Lung (tissue), 12 donors: Measurements from ENCODE around the gene TNFSF4. TPM values are rescaled to one million over a fixed set of nuclear protein-coding genes. Genes with fewer than 3 reads are reported as not detected.

ENCODE experiments used
- ATAC-seq: fragments of 200-7000 bp; cut with Tn5 transposase; one replicate; pipeline ENCODE4 v1.9.1; 2020; ENCODE audit warnings: moderate number of reproducible peaks; ENCODE audit not compliant: insufficient read depth, low FRiP score
- DNase-seq, 3 donors: peaks; one replicate each; pipeline ENCODE4 v3.0.0-alpha.2; 2013 to 2017
- H3K27ac ChIP-seq, 2 donors: one replicate each; pipeline ENCODE4 v1.5.1; 2013; ENCODE audit warnings: mild to moderate bottlenecking in 2 of 2, moderate library complexity in 2 of 2, control low read depth in 1 of 2, inconsistent platforms in 1 of 2, low read depth in 1 of 2, low read length in 1 of 2
- H3K27me3 ChIP-seq, 3 donors: one replicate each; pipeline ENCODE4 v1.5.1; 2013; ENCODE audit warnings: low read length in 2 of 3; ENCODE audit not compliant: control insufficient read depth in 3 of 3, insufficient read depth in 3 of 3
- H3K36me3 ChIP-seq, 4 donors: one replicate each; pipeline ENCODE4 v1.5.1; 2013; ENCODE audit warnings: low read length in 4 of 4, mild to moderate bottlenecking in 1 of 4, moderate library complexity in 1 of 4; ENCODE audit not compliant: control insufficient read depth in 4 of 4, insufficient read depth in 4 of 4
- H3K4me1 ChIP-seq, 5 donors: one replicate each; pipeline ENCODE4 v1.5.1; 2013; ENCODE audit warnings: low read length in 5 of 5, mild to moderate bottlenecking in 2 of 5, moderate library complexity in 1 of 5; ENCODE audit not compliant: control insufficient read depth in 5 of 5, insufficient read depth in 5 of 5
- H3K4me3 ChIP-seq: one replicate; pipeline ENCODE4 v1.5.1; 2013; ENCODE audit warnings: mild to moderate bottlenecking, control low read depth, moderate library complexity
- H3K9ac ChIP-seq, 2 donors: one replicate each; pipeline ENCODE4 v1.5.1; 2013; ENCODE audit warnings: low read length in 2 of 2, control low read depth in 1 of 2; ENCODE audit not compliant: insufficient read depth in 1 of 2
- H3K9me3 ChIP-seq, 4 donors: one replicate each; pipeline ENCODE4 v1.5.1; 2013; ENCODE audit warnings: low read length in 3 of 4, mild to moderate bottlenecking in 1 of 4, moderate library complexity in 1 of 4; ENCODE audit not compliant: control insufficient read depth in 4 of 4, insufficient read depth in 3 of 4
- CTCF ChIP-seq: IDR thresholded peaks from 2 replicates; pipeline ENCODE4 v1.5.1; 2012; ENCODE audit warnings: mild to moderate bottlenecking; ENCODE audit errors: control extremely low read depth, extremely low read depth
- WGBS, 2 donors: extraction: QIAGEN DNeasy Blood & Tissue Kit; methylation state at CpG; one replicate each; pipeline ENCODE4 v1.1.7; 2013; 5-methylcytosine and 5-hydroxymethylcytosine counted together
- polyA plus RNA-seq, 2 donors: library from polyadenylated mRNA; stranded (reverse); fragments of 200-250 nt; gene quantifications; one replicate each; pipeline ENCODE4 v1.2.1, GENCODE V29; 2013
- total RNA-seq, 2 donors: library from RNA; depleted of rRNA in 1 of 2; stranded (reverse); fragments of >200 nt in 1 of 2; gene quantifications; one replicate each; pipeline ENCODE4 v1.2.1, GENCODE V29; 2014 to 2021
- donor health status: control.
- donor health status: control.
- donor health status: Bipolar disorder and iron deficiency.
- donor health status: healthy.
- donor health status: DM: yes; HTN: yes; CAD: no.

Gene TNFSF4
- total and polyA plus RNA-seq, 4 donors = 0.59 to 2.5 (median 1.1) TPM

GRCh38 chr1:173148545-173148944, 58.6 kb downstream of the TNFSF4 start:
- H3K27me3 ChIP-seq = no peaks in the 10 kb centered on the region
- no peaks in the 10 kb centered on the region for H3K36me3 ChIP-seq
- peaks cover 0 to 9% (median 0%) of the 10 kb centered on the region in 4 donors for H3K9me3 ChIP-seq
- no peak for TF ChIP-seq CTCF
- peaks cover 0 to 2% (median 0%) of the 10 kb centered on the region in 5 donors for H3K4me1 ChIP-seq
- 60 to 80% methylated on average over 2 of the region's 2 CpGs for WGBS, 2 donors
- peak; percentile 72 for ATAC-seq
- H3K27ac ChIP-seq = no peak overlapping the region
- no peak overlapping the region for H3K4me3 ChIP-seq
- H3K9ac ChIP-seq = no peak overlapping the region
- no peak for DNase-seq

GRCh38 chr1:173140733-173141132, 66.4 kb downstream of the TNFSF4 start:
- DNase-seq (no peak), ATAC-seq (no peak)
- 84 to 85% methylated on average over 2 of the region's 2 CpGs for WGBS, 2 donors
- Histone ChIP-seq H3K9me3 (peaks cover 0 to 5% (median 1%) of the 10 kb centered on the region in 4 donors), H3K4me3 (no peak overlapping the region), H3K27ac (no peak overlapping the region), H3K36me3 (no peaks in the 10 kb centered on the region), H3K9ac (no peak overlapping the region), H3K4me1 (no peaks in the 10 kb centered on the region), H3K27me3 (no peaks in the 10 kb centered on the region)
- no peak for TF ChIP-seq CTCF

- Histone ChIP-seq H3K27me3 (no peaks in the 10 kb centered on the region), H3K36me3 (no peaks in the 10 kb centered on the region), H3K9me3 (peaks cover 0 to 3% (median 0%) of the 10 kb centered on the region in 4 donors), H3K4me1 (peaks cover 0 to under 1% (median 0%) of the 10 kb centered on the region in 5 donors), H3K27ac (no peak overlapping the region), H3K4me3 (no peak overlapping the region), H3K9ac (no peak overlapping the region)
- no peak for TF ChIP-seq CTCF
- 97 to 98% methylated on average over 3 of the region's 3 CpGs for WGBS, 2 donors
- DNase-seq = no peak
- no peak for ATAC-seq
These were observed 67.4 kb downstream of the TNFSF4 start for GRCh38 chr1:173139706-173140105.

GRCh38 chr1:173137107-173137706, 69.9 kb downstream of the TNFSF4 start:
- H3K4me3 ChIP-seq = no peak overlapping the region
- no peak overlapping the region for H3K9ac ChIP-seq
- no peak for TF ChIP-seq CTCF
- H3K27me3 ChIP-seq = no peaks in the 10 kb centered on the region
- WGBS, 2 donors = 89 to 97% methylated on average over 2 of the region's 2 CpGs
- peaks cover 0 to 2% (median 0%) of the 10 kb centered on the region in 5 donors for H3K4me1 ChIP-seq
- peaks cover 0 to 3% (median 0%) of the 10 kb centered on the region in 4 donors for H3K9me3 ChIP-seq
- ATAC-seq (no peak), DNase-seq (no peak)
- H3K27ac ChIP-seq = no peak overlapping the region
- H3K36me3 ChIP-seq = no peaks in the 10 kb centered on the region
